Measurements from ENCODE around the gene ZCRB1.

The ZCRB1 gene

DNA sequence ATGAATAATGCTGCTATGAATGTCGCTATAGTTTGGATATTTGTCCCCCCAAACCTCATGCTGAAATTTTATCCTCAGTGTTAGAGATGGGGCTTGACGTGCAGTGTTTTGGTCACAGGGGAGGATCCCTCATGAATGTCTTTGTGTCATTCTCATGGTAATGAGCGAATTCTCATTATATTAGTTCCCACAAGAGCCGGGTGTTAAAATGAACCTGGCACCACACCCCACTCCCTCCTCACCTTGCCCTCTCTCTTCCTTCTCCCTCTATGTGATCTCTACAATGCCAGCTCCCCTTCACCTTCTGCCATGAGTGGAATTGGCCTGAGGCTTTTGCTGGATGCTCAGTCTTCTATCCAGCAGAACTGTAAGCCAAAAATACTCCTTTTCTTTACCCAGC lies 50.4 kb downstream of the ZCRB1 start:
- DNase-seq, result no peak

DNA sequence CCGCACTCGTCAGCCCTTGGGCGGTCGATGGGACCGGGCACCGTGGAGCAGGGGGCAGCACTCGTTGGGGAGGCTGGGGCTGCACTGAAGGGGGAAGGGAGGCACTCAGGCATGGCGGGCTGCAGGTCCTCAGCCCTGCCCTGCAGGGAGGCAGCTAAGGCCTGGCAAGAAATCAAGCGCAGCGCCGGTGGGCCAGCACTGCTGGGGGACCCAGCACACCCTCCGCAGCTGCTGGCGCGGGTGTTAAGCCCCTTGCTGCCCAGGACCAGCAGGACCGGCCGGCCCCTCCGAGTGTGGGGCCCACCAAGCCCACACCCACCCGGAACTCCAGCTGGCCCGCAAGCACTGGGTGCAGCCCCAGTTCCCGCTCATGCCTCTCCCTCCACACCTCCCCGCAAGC lies 52.2 kb downstream of the ZCRB1 start:
- no peak for DNase-seq

DNA sequence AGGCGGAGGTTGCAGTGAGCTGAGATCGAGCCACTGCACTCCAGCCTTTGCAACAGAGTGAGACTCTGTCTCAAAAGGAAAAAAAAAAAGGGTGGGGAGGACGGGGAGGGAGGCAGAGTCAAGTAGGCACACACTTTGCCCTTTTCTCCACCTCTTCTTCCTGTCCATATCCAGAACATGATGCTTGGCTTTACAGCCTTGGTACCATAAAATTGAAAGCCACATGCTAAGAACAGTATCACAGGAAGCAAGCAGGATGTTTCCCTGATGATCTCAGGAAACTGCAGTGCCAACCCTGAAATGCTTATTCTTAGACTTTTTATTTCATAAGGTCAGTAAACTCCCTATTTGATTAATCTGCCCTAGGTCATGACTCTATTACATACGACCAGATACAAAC lies 55.3 kb downstream of the ZCRB1 start:
- DNase-seq, result no peak

DNA sequence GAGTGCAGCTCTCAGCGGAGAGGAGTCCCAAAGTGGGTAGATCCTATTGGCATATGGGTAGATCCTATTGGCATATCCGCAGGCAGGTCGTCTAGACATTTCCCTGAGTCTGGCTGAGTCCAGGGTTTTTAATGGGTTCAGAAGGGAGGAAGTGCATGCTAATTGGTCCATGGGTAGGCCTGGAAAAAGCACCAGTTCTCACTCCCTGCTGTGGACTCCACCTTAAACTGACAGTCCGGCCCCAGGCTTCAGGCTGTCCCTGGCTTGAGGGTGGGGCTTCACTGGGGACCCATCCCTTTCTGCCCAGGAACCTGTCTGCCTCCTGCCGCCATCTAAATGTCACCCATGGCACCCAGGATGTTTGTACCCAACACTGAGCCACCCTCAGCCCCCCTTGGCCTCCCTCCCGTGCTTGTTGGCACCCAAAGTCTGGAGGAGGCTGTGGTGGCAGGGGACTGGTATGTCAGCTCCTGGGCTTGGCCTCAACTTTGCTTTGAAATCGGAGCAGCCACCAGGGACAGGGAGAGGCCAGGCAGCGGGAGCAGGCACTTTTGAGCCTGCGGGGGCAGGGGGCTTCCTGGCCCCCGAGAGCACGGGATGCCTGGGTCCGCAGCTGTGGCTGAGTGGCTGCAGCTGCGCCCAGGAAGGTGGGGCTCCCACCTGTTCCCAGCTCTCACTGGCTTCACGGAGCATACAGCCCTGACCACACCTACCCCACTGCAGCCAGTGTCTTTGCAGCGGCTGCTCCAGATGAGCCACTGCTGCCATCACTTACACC lies 58.3 kb downstream of the ZCRB1 start:
- no peak for DNase-seq

DNA sequence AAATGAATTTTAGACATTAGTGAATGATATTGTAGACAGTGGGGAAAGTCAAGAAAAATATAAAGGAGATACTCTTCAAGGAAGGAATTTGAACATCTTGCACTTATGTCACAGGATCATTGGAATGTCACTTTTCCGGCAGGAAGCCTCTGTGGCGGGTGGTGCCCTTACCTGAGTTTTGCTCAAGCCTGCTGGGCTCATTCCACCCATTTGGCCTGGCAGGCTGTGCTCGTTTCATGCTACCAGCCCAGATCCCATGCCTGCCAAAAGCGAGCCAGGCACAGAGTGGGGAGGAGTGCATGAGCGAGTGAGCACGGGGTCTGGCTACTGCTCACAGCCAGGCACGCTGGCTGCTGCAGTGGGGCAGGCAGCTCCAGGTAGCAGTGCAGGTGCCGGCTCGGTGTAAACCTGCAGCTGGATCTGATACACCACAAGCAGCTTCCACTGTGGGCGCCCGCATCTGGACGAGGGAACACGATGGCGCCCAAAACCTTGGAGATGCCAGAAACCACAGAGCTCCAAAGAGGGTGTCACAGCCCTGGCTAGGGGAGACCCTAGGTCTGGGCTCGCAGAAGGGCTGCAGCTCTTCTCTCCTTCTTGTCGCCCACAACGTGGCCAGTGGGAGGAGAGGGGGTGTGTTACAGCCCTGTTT lies 59.2 kb downstream of the ZCRB1 start:
- no peak for DNase-seq

DNA sequence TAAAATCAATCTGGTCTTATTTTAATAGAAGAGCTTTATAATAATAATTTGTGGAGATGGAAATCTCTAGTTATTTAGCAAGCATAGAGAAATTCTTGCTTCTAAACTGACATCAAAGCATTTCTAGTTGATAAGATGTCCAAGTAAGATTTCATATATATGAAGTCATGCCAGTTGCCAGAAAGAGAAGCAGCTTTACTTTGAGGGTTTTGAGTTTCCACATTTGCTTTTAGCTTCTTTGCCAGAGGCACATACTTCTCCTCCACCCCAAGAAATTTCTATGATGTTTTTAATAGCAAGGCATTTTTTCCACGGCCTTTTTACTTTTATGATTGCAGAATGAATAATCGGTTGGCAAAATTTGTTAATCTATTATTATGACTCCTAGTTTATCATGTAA lies 63.6 kb downstream of the ZCRB1 start:
- DNase-seq, result no peak

Data from activated CD4-positive, alpha-beta T cell treated with anti-CD3 and anti-CD28 coated beads, Interleukin-2, amount 50 U/mL, for 4 hours (primary cell).